HEK293T (cell line): ENCODE results near the gene SH3RF3.

Experiments used
- ARNT ChIP-seq: fragments of 450-650 bp; IDR thresholded peaks from 2 replicates; pipeline ENCODE4 v1.6.1; 2017; ENCODE audit warnings: mild to moderate bottlenecking
- BHLHE40 ChIP-seq: fragments of 450-650 bp; IDR thresholded peaks from 2 replicates; pipeline ENCODE4 v1.6.1; 2016; ENCODE audit warnings: mild to moderate bottlenecking, moderate library complexity, borderline replicate concordance
- CTBP1 ChIP-seq: fragments of 450-650 bp; IDR thresholded peaks from 2 replicates; pipeline ENCODE4 v1.6.1; 2016; ENCODE audit warnings: borderline replicate concordance
- ELF4 ChIP-seq: fragments of 450-650 bp; IDR thresholded peaks from 2 replicates; pipeline ENCODE4 v1.6.1; 2017; ENCODE audit warnings: antibody characterized with exemption
- FOXK2 ChIP-seq: fragments of 450-650 bp; IDR thresholded peaks from 2 replicates; pipeline ENCODE4 v1.6.1; 2016; ENCODE audit warnings: mild to moderate bottlenecking
- FOXM1 ChIP-seq: fragments of 450-650 bp; IDR thresholded peaks from 2 replicates; pipeline ENCODE4 v1.6.1; 2017; ENCODE audit warnings: mild to moderate bottlenecking, borderline replicate concordance
- HDGF ChIP-seq: fragments of 450-650 bp; IDR thresholded peaks from 2 replicates; pipeline ENCODE4 v1.6.1; 2017; ENCODE audit warnings: antibody characterized with exemption, borderline replicate concordance
- LEF1 ChIP-seq: fragments of 450-650 bp; IDR thresholded peaks from 2 replicates; pipeline ENCODE4 v1.6.1; 2017; ENCODE audit warnings: mild to moderate bottlenecking, borderline replicate concordance
- PKNOX1 ChIP-seq: fragments of 450-650 bp; IDR thresholded peaks from 2 replicates; pipeline ENCODE4 v1.6.1; 2016
- SP1 ChIP-seq: fragments of 450-650 bp; IDR thresholded peaks from 2 replicates; pipeline ENCODE4 v1.6.1; 2017
- SUZ12 ChIP-seq: fragments of 450-650 bp; IDR thresholded peaks from 2 replicates; pipeline ENCODE4 v1.6.1; 2016; ENCODE audit warnings: mild to moderate bottlenecking

DNA sequence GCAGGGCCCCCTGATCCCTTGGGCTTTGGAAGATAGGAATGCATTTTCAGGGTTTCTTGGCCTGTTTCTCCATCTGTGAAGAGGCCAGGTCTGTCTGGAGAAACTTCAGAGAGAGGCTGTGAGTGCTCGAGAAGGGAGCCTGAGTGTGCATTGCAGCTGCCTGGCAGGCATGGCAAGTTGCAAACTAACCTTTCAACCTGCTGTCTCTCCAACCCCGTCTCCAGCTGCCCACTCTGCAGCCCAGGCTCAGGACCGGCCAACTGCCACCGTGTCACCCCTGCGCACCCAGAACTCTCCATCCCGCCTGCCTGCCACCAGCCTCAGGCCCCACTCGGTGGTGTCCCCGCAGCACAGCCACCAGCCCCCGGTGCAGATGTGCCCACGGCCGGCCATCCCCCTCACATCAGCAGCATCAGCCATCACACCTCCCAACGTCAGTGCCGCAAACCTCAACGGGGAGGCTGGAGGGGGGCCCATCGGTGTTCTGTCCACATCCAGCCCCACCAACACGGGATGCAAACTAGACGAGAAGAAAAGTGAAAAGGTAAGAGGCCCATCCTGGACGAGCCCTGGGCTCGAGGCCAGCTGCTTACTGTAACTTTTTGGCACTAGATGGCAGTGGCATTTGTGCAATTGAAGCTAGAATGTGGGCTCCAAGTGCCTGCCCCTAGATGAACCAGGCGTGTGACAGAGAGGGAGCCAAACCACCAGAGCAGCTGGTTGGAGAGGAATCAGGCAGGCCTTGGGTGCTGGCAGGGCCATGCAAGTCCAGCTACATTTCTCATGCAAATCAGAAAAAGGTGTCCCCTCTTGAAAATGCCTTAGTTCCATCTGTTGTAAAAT, 320.2 kb downstream of the SH3RF3 start:
- TF ChIP-seq ELF4, result no peak
- TF ChIP-seq PKNOX1, result no peak
- no peak for TF ChIP-seq CTBP1
- no peak for TF ChIP-seq LEF1
- TF ChIP-seq HDGF, result no peak
- TF ChIP-seq SUZ12, result no peak
- no peak for TF ChIP-seq FOXM1
- TF ChIP-seq FOXK2, result no peak
- TF ChIP-seq BHLHE40, result no peak
- no peak for TF ChIP-seq ARNT
- no peak for TF ChIP-seq SP1
